Smooth muscle cell (in vitro differentiated cells): ENCODE results near the gene ILDR1. TPM values are rescaled to one million over a fixed set of nuclear protein-coding genes. Genes with fewer than 3 reads are reported as not detected.

Experiments
- DNase-seq: peaks from one replicate; lab custom pipeline; 2025; ENCODE audit not compliant: unreplicated experiment; lab: John Stamatoyannopoulos, UW
- H2AFZ ChIP-seq: fragments of 200-600 bp; sonication (generic); 2 replicates; pipeline ENCODE4 v1.6.0; 2016; ENCODE audit warnings: antibody characterized with exemption, low read depth, mild to moderate bottlenecking
- H3F3A ChIP-seq: fragments of 200-600 bp; sonication (generic); 2 replicates; pipeline ENCODE4 v1.6.0; 2017; ENCODE audit warnings: antibody characterized with exemption, low read depth
- H3K27ac ChIP-seq: fragments of 200-600 bp; sonication (generic); 2 replicates; pipeline ENCODE4 v1.5.1; 2016; ENCODE audit warnings: low read depth, mild to moderate bottlenecking
- H3K27me3 ChIP-seq: fragments of 200-600 bp; sonication (generic); 2 replicates; pipeline ENCODE4 v1.6.1; 2016; ENCODE audit warnings: low read depth, mild to moderate bottlenecking
- H3K36me3 ChIP-seq: fragments of 200-600 bp; sonication (generic); 2 replicates; pipeline ENCODE4 v1.5.1; 2016; ENCODE audit warnings: low read depth
- H3K4me1 ChIP-seq: fragments of 200-600 bp; sonication (generic); 2 replicates; pipeline ENCODE4 v1.5.1; 2016; ENCODE audit warnings: low read depth
- H3K4me2 ChIP-seq: fragments of 200-600 bp; sonication (generic); 2 replicates; pipeline ENCODE4 v1.6.0; 2016; ENCODE audit warnings: mild to moderate bottlenecking
- H3K4me3 ChIP-seq: fragments of 200-600 bp; sonication (generic); 2 replicates; pipeline ENCODE4 v1.5.1; 2016; ENCODE audit warnings: mild to moderate bottlenecking
- H3K79me2 ChIP-seq: fragments of 200-600 bp; sonication (generic); 2 replicates; pipeline ENCODE4 v1.6.0; 2016; ENCODE audit warnings: low read depth, mild to moderate bottlenecking
- H3K9ac ChIP-seq: fragments of 200-600 bp; sonication (generic); 2 replicates; pipeline ENCODE4 v1.6.0; 2016; ENCODE audit warnings: low read depth
- H3K9me3 ChIP-seq: fragments of 200-600 bp; sonication (generic); replicated peaks from 2 replicates; pipeline ENCODE4 v1.5.1; 2016; ENCODE audit warnings: low read depth
- H4K20me1 ChIP-seq: fragments of 200-600 bp; sonication (generic); 2 replicates; pipeline ENCODE4 v1.6.0; 2016; ENCODE audit warnings: low read depth
- CTCF ChIP-seq: fragments of 200-600 bp; sonication (generic); IDR thresholded peaks from 2 replicates; pipeline ENCODE4 v1.5.1; 2017; ENCODE audit warnings: borderline replicate concordance, mild to moderate bottlenecking, antibody characterized with exemption; ENCODE audit not compliant: insufficient read depth, poor library complexity, severe bottlenecking
- WGBS: methylation state at CpG from one replicate; pipeline ENCODE4 v1.1.7; 2016; ENCODE audit warnings: low lambda C conversion rate; 5-methylcytosine and 5-hydroxymethylcytosine counted together
- polyA plus RNA-seq: library from polyadenylated mRNA; unstranded; fragments of >200 nt; fragmentation: Nextera tagmentation; extraction: Ambion mirVana; gene quantifications from 2 replicates; pipeline ENCODE4 v1.2.1, GENCODE V29; 2016
- total RNA-seq: library from RNA; depleted of rRNA; stranded (reverse); fragments of >200 nt; gene quantifications from 2 replicates; pipeline ENCODE4 v1.2.3, GENCODE V29; 2014

Gene ILDR1
- total RNA-seq (1.4 TPM in 1 of 2 replicates, not detected in the other), polyA plus RNA-seq (1.4 TPM in 1 of 2 replicates, not detected in the other)

- H3K9me3 ChIP-seq, result no peaks in the 10 kb centered on the region
- peak within 1 kb of the TSS; percentile 71 for H2AFZ ChIP-seq
- H3K36me3 ChIP-seq, result no peaks in the 10 kb centered on the region
- peak within 1 kb of the TSS; percentile 40 for H3K4me3 ChIP-seq
- H3F3A ChIP-seq, result no peaks in the 10 kb centered on the region
- WGBS, result 9% methylated on average over 32 of the region's 43 CpGs
- no peaks in the 10 kb centered on the region for H3K4me1 ChIP-seq
- peak within 1 kb of the TSS; percentile 83 for H3K4me2 ChIP-seq
- H3K27ac ChIP-seq, result no peak within 1 kb of the TSS
- peaks cover 26% of the 10 kb centered on the region for H3K27me3 ChIP-seq
- H4K20me1 ChIP-seq, result no peaks in the 10 kb centered on the region
- TF ChIP-seq CTCF, result no peak
- H3K9ac ChIP-seq, result no peak within 1 kb of the TSS
- H3K79me2 ChIP-seq, result no peaks in the 10 kb centered on the region
- DNase-seq, result no peak
Measured at GRCh38 chr3:122021811-122022401, at the start of gene ILDR1. Gene ILDR1, minus strand, starts transcription at chr3:122022247. Its CDS starts 170 bp downstream, at chr3:122022077.

GRCh38 chr3:122067588-122068240 lies 45.7 kb upstream of the ILDR1 start:
- H3K9me3 ChIP-seq, result no peaks in the 10 kb centered on the region
- H3K79me2 ChIP-seq, result no peaks in the 10 kb centered on the region
- no peaks in the 10 kb centered on the region for H3K27me3 ChIP-seq
- no peak overlapping the region for H3K9ac ChIP-seq
- H3K4me2 ChIP-seq, result no peak overlapping the region
- no peak overlapping the region for H3K4me3 ChIP-seq
- no peak for DNase-seq
- no peaks in the 10 kb centered on the region for H4K20me1 ChIP-seq
- no peaks in the 10 kb centered on the region for H3K36me3 ChIP-seq
- WGBS, result 93% methylated on average over 2 of the region's 2 CpGs
- no peak overlapping the region for H2AFZ ChIP-seq
- no peak for TF ChIP-seq CTCF
- no peaks in the 10 kb centered on the region for H3K4me1 ChIP-seq
- H3K27ac ChIP-seq, result no peak overlapping the region
- H3F3A ChIP-seq, result no peaks in the 10 kb centered on the region

GRCh38 chr3:122067214-122067550 lies 45.1 kb upstream of the ILDR1 start:
- Histone ChIP-seq H3K9me3 (no peaks in the 10 kb centered on the region), H3K79me2 (no peaks in the 10 kb centered on the region), H3F3A (no peaks in the 10 kb centered on the region), H2AFZ (no peak overlapping the region), H3K27me3 (no peaks in the 10 kb centered on the region), H3K36me3 (no peaks in the 10 kb centered on the region), H3K4me1 (no peaks in the 10 kb centered on the region), H3K27ac (no peak overlapping the region), H3K4me2 (no peak overlapping the region), H3K9ac (no peak overlapping the region), H4K20me1 (no peaks in the 10 kb centered on the region), H3K4me3 (no peak overlapping the region)
- no peak for TF ChIP-seq CTCF
- DNase-seq, result no peak
- 88% methylated on average over 5 of the region's 5 CpGs for WGBS
